Occipital lobe (tissue), 1 donor: Measurements from ENCODE around the gene OR1I1. TPM values are rescaled to one million over a fixed set of nuclear protein-coding genes. Genes with fewer than 3 reads are reported as not detected.

ENCODE experiments used
- total RNA-seq: library from RNA; depleted of rRNA; stranded (reverse); fragments of >200 nt; gene quantifications from one replicate; pipeline ENCODE4 v1.2.3, GENCODE V29; 2014

OR1I1 gene
- total RNA-seq, 1 donor from 2014 or later = not detected

Other genes starting within 250 kb of the OR1I1 start
- gene OR7A5, start 247.0 kb upstream of the OR1I1 start, total RNA-seq = not detected
- not detected for gene OR7C1, start 247.0 kb upstream of the OR1I1 start, total RNA-seq
- not detected for gene OR7A10, start 233.3 kb upstream of the OR1I1 start, total RNA-seq
- not detected for gene OR7A17, start 196.1 kb upstream of the OR1I1 start, total RNA-seq
- gene OR7C2, start 140.7 kb upstream of the OR1I1 start, total RNA-seq = not detected
- 72.2 TPM for gene SLC1A6, start 102.3 kb upstream of the OR1I1 start, total RNA-seq
- not detected for gene CASP14, start 32.7 kb upstream of the OR1I1 start, total RNA-seq
- gene SYDE1, start 25.2 kb downstream of the OR1I1 start, total RNA-seq = 2.5 TPM
- gene NOTCH3, start 118.8 kb downstream of the OR1I1 start, total RNA-seq = 12.6 TPM
- gene EPHX3, start 150.2 kb downstream of the OR1I1 start, total RNA-seq = not detected